HEK293T (cell line): ENCODE data around the gene HKDC1.

Source experiments
- CTCF ChIA-PET: fragments of 350-600 bp; formaldehyde crosslinking; extraction: SDS; loops from one replicate; lab custom pipeline; 2021; ENCODE audit warnings: antibody characterized with exemption, inconsistent platforms; lab: Yijun Ruan, JAX
- POLR2A ChIA-PET: fragments of 350-600 bp; formaldehyde crosslinking; extraction: SDS; loops from one replicate; lab custom pipeline; 2020; ENCODE audit warnings: antibody characterized with exemption, inconsistent platforms; lab: Yijun Ruan, JAX
- DNase-seq: peaks from one replicate; pipeline ENCODE4 v3.0.0; 2012; ENCODE audit warnings: mixed read lengths; ENCODE audit errors: extremely low spot score
- ARNT ChIP-seq: fragments of 450-650 bp; IDR thresholded peaks from 2 replicates; pipeline ENCODE4 v1.6.1; 2017; ENCODE audit warnings: mild to moderate bottlenecking
- BHLHE40 ChIP-seq: fragments of 450-650 bp; IDR thresholded peaks from 2 replicates; pipeline ENCODE4 v1.6.1; 2016; ENCODE audit warnings: mild to moderate bottlenecking, moderate library complexity, borderline replicate concordance
- CTBP1 ChIP-seq: fragments of 450-650 bp; IDR thresholded peaks from 2 replicates; pipeline ENCODE4 v1.6.1; 2016; ENCODE audit warnings: borderline replicate concordance
- ELF4 ChIP-seq: fragments of 450-650 bp; IDR thresholded peaks from 2 replicates; pipeline ENCODE4 v1.6.1; 2017; ENCODE audit warnings: antibody characterized with exemption
- FOXA1 ChIP-seq: fragments of 450-650 bp; IDR thresholded peaks from 2 replicates; pipeline ENCODE4 v1.6.1; 2016; ENCODE audit warnings: mild to moderate bottlenecking
- FOXK2 ChIP-seq: fragments of 450-650 bp; IDR thresholded peaks from 2 replicates; pipeline ENCODE4 v1.6.1; 2016; ENCODE audit warnings: mild to moderate bottlenecking
- FOXM1 ChIP-seq: fragments of 450-650 bp; IDR thresholded peaks from 2 replicates; pipeline ENCODE4 v1.6.1; 2017; ENCODE audit warnings: mild to moderate bottlenecking, borderline replicate concordance
- HDGF ChIP-seq: fragments of 450-650 bp; IDR thresholded peaks from 2 replicates; pipeline ENCODE4 v1.6.1; 2017; ENCODE audit warnings: antibody characterized with exemption, borderline replicate concordance
- L3MBTL2 ChIP-seq: fragments of 450-650 bp; conservative IDR thresholded peaks from 2 replicates; pipeline ENCODE4 v1.6.1; 2016; ENCODE audit warnings: mild to moderate bottlenecking
- LEF1 ChIP-seq: fragments of 450-650 bp; IDR thresholded peaks from 2 replicates; pipeline ENCODE4 v1.6.1; 2017; ENCODE audit warnings: mild to moderate bottlenecking, borderline replicate concordance
- NFRKB ChIP-seq: fragments of 450-650 bp; IDR thresholded peaks from 2 replicates; pipeline ENCODE4 v1.6.1; 2016; ENCODE audit warnings: mild to moderate bottlenecking, moderate library complexity
- PKNOX1 ChIP-seq: fragments of 450-650 bp; IDR thresholded peaks from 2 replicates; pipeline ENCODE4 v1.6.1; 2016
- SP1 ChIP-seq: fragments of 450-650 bp; IDR thresholded peaks from 2 replicates; pipeline ENCODE4 v1.6.1; 2017
- SUZ12 ChIP-seq: fragments of 450-650 bp; IDR thresholded peaks from 2 replicates; pipeline ENCODE4 v1.6.1; 2016; ENCODE audit warnings: mild to moderate bottlenecking
- TARDBP ChIP-seq: fragments of 450-650 bp; IDR thresholded peaks from 2 replicates; pipeline ENCODE4 v1.6.1; 2016
- ZNF384 ChIP-seq: fragments of 450-650 bp; IDR thresholded peaks from 2 replicates; pipeline ENCODE4 v1.6.1; 2016

The HKDC1 gene

GRCh38 chr10:69285699-69286098, 65.6 kb downstream of the HKDC1 start:
- TF ChIP-seq BHLHE40 = no peak
- TF ChIP-seq CTBP1 = no peak
- no peak for TF ChIP-seq ELF4
- no peak for TF ChIP-seq SP1
- TF ChIP-seq TARDBP = no peak
- no peak for TF ChIP-seq L3MBTL2
- no peak for TF ChIP-seq PKNOX1
- no peak for DNase-seq
- ChIA-PET CTCF (no interaction called here), POLR2A (no interaction called here)

DNA sequence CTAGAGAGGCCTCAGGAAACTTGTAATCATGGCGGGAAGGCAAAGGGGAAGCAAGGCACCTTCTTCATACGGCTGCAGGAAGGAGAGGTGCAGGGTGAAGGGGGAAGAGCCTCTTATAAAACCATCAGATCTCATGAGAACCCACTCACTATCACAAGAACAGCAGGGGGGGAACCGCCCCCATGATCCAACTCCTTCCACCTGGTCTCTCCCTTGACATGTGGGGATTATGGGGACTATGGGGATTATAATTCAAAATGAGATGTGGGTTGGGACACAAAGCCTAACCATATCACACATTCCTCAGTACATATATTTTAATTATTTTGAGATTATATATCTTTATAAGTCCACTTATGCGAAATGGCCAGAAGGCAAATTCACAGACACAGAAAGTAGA, 67.0 kb downstream of the HKDC1 start:
- no peak for DNase-seq
- ChIA-PET POLR2A (no interaction called here), CTCF (interaction anchor here (0.7 kb wide), 1 partner anchor 753 kb away, joined by 3 read pairs; no protein-coding TSS in a partner anchor)
- no peak for TF ChIP-seq TARDBP
- no peak for TF ChIP-seq LEF1
- TF ChIP-seq SUZ12 = no peak
- TF ChIP-seq SP1 = no peak
- TF ChIP-seq NFRKB = no peak
- no peak for TF ChIP-seq FOXA1
- TF ChIP-seq BHLHE40 = no peak
- no peak for TF ChIP-seq ZNF384
- TF ChIP-seq HDGF = no peak
- no peak for TF ChIP-seq ELF4
- TF ChIP-seq PKNOX1 = no peak
- no peak for TF ChIP-seq ARNT
- TF ChIP-seq FOXK2 = no peak
- TF ChIP-seq CTBP1 = no peak

GRCh38 chr10:69290993-69291392, 70.9 kb downstream of the HKDC1 start:
- ChIA-PET POLR2A (no interaction called here), CTCF (no interaction called here)
- TF ChIP-seq L3MBTL2 (no peak), PKNOX1 (no peak), FOXM1 (no peak), FOXA1 (no peak), BHLHE40 (no peak), TARDBP (no peak), ARNT (no peak), ZNF384 (no peak), NFRKB (no peak), LEF1 (no peak), FOXK2 (no peak), HDGF (no peak), SUZ12 (no peak), CTBP1 (no peak), SP1 (no peak), ELF4 (no peak)
- DNase-seq = no peak

DNA sequence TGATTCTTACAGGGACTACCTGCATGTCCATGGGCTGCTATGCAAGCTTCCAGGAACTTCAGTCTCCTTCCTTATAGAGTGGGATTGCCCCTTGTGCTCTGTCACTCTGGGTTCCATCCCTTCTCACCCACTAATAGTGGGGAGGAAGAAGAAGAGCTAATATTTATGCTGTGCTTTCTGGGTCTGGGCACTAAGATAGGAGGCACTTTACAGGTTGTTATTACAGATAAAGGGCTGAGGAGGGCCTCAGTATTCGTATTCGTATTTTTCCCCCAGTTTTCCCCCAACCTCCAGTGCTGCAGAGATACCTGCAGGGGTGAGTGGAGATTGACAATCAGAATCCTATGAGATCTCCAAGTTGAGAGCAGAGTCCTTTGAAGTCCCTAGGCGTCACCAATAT, 72.3 kb downstream of the HKDC1 start:
- DNase-seq = no peak
- ChIA-PET CTCF (no interaction called here), POLR2A (no interaction called here)
- TF ChIP-seq ZNF384 (no peak), TARDBP (no peak), FOXK2 (no peak), FOXA1 (no peak), ELF4 (no peak), PKNOX1 (no peak), CTBP1 (no peak), HDGF (no peak), FOXM1 (no peak), NFRKB (no peak), SUZ12 (no peak), ARNT (no peak)

DNA sequence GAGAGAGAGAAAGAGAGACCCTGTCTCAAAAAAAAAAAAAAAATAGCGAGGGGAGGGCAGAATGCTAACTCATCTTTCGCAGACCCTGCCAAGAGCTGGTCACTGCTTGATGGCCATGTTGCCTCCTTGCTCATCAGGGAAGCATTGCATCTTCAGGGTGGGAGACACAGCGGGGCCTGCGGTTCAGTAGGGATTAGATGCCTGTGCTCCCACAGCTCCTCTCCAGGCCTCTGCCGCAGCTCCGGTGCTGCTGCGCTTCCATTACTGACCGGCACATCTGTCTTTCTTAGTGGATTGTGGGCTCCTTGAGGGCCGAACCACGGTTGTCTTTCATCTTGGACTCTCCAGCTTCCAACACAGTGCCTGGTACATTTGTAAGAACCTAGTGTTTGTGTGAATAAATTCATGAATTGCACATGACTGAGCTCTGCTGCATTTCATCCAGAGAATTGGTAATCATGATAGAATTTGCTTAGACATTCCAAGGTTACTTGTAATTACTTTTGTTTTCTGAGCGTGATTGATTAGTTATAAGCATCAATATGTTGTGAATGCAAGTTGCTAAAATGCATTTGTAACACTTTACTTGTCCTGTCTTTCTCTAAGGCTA, 75.0 kb downstream of the HKDC1 start:
- no peak for DNase-seq
- CTCF ChIA-PET = interaction anchor here (0.5 kb wide), 1 partner anchor 159 kb away, joined by 4 read pairs; no protein-coding TSS in a partner anchor
- no peak for TF ChIP-seq NFRKB
- no peak for TF ChIP-seq TARDBP
- TF ChIP-seq BHLHE40 = no peak
- TF ChIP-seq SP1 = no peak
- TF ChIP-seq FOXM1 = no peak
- no peak for TF ChIP-seq L3MBTL2
- POLR2A ChIA-PET = no interaction called here

DNA sequence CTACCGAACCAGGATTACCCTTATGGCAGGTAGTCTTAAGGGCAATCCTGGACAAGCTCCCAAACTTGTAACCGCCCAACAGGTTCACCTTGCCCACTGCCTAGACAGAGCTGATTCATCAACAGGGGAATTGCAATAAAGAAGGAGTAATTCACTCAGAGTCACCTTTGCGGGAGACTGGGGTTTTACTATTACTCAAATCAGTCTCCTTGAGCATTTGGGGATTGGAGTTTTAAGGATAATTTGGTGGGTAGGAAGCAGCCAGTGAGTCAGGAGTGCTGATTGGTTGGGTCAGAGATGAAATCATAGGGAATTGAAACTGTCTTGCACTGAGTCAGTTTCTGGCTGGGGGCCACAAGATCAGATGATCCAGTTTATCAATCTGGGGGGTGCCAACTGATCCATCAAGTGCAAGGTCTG, 83.5 kb downstream of the HKDC1 start:
- ChIA-PET CTCF (no interaction called here), POLR2A (no interaction called here)
- TF ChIP-seq ELF4 = no peak
- TF ChIP-seq SP1 = no peak
- TF ChIP-seq SUZ12 = no peak
- TF ChIP-seq CTBP1 = no peak
- TF ChIP-seq HDGF = no peak
- DNase-seq = no peak
